GM18499 (cell line): ENCODE measurements around the gene TFF1.
"Not testable (repeated sequence)": the region's sequence is repeated elsewhere in the genome, so short reads cannot be mapped to it uniquely, and the experiment has no call there.

ENCODE experiments used
- ATAC-seq: cut with Tn5 transposase; IDR thresholded peaks from one replicate; pipeline ENCODE4 v1.9.1; 2021; ENCODE audit warnings: moderate number of reproducible peaks; ENCODE audit not compliant: insufficient read depth, unreplicated experiment

Gene TFF1

GRCh38 chr21:42366292-42367010, at the start of gene TFF1:
TFF1 (minus strand) TSS chr21:42366535; CDS start chr21:42366495, 40 bp downstream.
- ATAC-seq = no peak

DNA sequence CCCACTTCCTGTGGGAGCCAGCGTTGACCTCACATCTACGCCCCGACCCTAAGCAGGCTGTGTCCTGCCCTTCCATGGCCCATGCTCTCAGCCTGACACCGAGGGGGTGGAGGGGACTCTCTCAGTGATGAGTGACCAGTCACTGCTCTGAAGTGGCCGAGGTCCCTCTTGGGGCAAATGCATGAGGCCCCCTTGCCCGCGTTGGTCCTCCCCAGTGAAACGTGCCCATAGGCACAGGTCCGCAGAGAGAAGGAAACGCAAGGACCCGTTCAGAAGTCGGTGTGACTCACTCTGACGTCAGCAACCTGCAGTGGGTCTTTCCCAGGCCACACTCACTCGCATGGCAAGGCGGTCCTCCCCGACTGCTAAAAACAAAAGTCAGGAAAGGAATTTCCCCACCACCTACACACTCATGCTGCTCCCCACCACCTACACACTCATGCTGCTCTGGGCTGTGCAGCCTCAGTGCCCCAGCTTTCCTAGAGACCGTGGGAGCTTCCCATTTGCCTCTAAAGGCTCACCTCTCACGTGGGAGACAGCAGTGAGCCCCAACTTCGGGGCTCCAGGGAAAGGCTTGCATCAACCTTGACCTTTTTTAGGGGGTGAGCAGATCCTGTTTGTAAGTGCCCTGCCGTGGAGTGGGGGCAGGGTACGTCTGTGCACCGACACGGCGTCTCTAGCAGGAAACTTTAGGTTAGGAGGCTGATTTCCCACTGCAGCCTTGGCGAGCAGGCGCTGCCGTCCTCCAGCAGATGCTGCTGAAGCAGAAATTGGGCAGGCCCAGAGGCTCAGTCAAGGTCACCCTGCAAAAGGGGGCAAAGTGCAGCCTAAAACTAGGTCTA, 48.8 kb upstream of the TFF1 start:
- peak; percentile 59 for ATAC-seq

- no peak for ATAC-seq
Observed at GRCh38 chr21:42414553-42414927, 48.2 kb upstream of the TFF1 start.

DNA sequence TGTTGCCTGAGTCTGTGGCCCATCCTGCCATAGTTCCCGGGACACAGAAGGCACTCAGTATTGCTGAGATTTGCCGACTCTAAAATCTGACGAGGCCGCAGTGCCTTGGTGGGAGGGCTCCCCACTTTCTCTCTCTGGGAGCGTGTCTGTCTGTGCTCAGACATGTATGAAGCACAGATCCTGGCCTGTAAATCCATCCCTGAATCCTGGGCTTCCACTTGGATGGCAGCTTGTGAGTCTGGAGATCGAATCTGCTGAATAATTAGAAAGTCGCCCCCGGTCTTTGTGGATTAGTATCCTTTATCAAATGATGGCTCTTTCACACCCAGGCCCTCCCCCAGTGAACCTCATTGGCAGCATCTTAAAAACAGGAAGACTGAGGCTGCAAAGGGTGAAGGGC, 47.7 kb upstream of the TFF1 start:
- no peak for ATAC-seq

DNA sequence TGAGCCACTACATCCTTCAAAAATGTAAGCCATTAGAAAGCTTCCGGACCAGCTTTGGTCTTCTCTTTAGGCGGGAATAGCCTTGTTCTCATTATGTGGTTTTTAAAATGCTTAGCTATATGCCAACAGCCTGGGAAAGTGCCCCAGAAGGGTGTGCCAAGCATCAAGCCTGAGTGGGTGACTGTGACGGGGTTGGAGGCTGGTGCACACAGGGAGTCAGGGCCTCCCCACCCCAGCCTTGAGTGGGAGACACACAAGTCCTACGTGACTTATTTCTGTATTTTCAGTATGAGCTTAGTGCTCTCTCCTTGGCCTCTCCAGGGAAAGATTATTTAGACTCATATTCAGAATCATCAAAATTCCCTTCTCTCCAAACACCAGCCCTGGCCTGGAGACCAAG, 47.2 kb upstream of the TFF1 start:
- no peak for ATAC-seq

- ATAC-seq = no peak
Observed at GRCh38 chr21:42413093-42413492, 46.8 kb upstream of the TFF1 start.

DNA sequence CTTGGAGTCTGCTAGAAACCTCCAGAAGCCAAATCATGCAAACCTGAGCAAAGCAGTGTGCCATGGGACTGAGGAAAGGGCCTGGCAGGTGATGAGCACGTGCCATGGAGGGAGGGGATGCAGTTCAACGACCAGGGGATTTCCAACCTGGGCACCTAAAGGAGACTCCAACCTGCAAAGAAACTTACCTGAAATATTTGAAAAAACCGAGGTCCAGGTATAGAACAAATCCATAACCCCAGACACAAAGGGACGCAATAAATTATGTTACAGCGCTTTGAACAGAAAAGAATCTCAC, 46.2 kb upstream of the TFF1 start:
- no peak for ATAC-seq

GRCh38 chr21:42411891-42412635, 45.7 kb upstream of the TFF1 start:
- ATAC-seq = no peak

- no peak for ATAC-seq
Observed at GRCh38 chr21:42411197-42411869, 45.0 kb upstream of the TFF1 start.

GRCh38 chr21:42409366-42409765, 43.0 kb upstream of the TFF1 start:
- ATAC-seq = no peak

DNA sequence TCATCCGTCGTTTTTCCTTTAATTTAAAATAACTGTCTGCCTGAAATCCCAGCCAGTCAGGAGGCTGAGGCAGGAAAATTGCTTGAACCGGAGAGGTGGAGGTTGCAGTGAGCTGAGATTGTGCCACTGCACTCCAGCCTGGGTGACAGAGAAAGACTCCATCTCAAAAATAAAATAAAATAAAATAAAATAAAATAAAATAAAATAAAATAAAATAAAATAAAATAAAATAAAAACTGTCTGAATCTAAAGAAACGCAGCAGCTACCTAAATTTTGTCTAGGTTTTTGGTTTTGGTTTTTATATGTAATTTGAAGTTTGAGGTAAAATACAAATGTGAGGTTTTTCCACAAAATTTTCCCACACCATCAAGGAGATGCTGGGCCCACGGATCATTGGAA, 42.4 kb upstream of the TFF1 start:
- not testable (repeated sequence) for ATAC-seq

- no peak for ATAC-seq
Observed at GRCh38 chr21:42407476-42407875, 41.1 kb upstream of the TFF1 start.

GRCh38 chr21:42406866-42407265, 40.5 kb upstream of the TFF1 start:
- no peak for ATAC-seq

DNA sequence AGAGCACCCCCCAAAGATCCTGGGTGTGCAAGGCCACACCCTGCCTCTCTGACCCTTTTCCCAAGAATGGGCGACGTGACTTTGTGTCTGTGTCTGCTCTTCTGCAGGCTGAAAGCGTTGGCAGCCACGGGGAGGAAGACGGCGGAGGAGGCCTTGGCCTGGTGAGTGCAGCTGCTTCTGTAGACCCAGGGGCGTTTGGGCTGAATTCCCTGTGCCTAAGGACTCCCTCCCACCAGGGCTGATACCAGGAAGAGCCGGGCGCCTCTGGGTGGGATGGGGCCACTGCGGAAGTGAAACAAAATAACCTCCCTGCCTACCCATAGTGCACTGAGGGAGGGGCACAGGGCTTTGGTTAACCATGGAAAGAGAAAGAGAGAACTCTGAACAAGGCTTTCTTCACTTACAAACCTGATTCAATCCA, 39.9 kb upstream of the TFF1 start:
- no peak for ATAC-seq

DNA sequence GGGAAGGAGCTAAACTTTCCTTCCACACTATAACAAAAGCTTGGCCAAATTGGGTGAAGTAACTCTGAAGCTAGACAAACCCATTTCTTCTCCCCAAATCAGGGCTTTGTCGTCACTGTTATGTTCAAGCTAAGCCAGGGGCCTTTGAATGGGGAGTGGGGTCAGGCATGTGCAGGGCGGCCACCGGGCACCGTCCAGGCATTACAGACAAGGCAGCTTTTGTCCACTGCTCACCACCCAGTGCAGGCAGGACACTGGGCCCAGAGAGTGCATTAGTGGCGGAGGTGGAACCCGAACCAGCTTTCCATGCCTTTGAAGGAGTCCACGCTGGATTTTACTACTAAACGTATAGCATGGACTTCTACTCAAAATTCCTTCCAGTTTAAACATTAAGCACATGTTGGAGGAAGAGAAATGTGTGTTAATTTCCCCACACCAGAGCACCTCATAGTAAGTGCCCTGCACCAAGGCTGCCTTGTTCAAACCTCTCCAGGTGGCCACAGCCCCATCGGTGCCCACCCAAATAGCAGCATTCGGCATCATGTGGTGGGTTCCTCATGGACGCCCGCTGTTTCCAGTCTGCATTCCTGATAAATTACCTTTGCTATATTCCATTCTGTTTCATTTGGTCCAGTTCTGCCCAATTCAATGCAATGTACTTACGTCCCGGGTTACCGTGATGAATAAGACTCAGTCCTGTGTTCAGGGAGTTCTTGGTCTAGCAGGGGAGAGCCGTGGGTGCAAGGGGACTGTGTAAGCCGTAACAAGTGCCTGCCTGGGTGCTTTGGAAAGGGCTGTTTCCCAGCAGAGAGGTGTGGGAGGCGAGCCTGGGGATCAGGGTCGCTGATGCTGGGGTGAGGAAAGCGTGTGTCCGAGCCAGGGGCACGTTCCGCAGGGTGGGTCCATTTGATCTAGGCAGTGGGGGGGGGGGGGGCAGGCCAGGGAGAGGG, 39.0 kb upstream of the TFF1 start:
- no peak for ATAC-seq

GRCh38 chr21:42404539-42404938, 38.2 kb upstream of the TFF1 start:
- no peak for ATAC-seq

GRCh38 chr21:42403611-42404231, 37.4 kb upstream of the TFF1 start, which contains the start of gene UBASH3A:
UBASH3A (plus strand) TSS chr21:42403902; CDS start chr21:42403946, 44 bp downstream.
- no peak for ATAC-seq

DNA sequence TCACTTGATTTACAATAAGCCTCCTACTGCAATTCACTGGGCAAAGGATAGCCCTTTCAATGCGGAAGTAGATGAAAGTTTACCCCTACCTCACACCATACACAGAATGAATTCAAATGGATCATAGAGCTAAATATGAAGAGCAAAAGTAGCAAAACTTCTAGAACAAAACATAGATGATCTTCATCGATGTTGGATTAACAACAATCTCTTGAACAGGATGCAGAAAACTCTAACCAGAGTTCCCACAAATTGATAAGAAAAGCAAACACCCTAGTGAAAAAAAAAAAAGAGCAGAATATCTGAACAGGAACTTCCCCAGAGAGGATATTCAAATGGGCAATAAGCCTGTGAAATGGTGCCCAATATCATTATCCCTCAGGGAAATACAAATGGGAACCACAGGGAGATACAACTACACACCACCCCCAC, 35.5 kb upstream of the TFF1 start:
- no peak for ATAC-seq

DNA sequence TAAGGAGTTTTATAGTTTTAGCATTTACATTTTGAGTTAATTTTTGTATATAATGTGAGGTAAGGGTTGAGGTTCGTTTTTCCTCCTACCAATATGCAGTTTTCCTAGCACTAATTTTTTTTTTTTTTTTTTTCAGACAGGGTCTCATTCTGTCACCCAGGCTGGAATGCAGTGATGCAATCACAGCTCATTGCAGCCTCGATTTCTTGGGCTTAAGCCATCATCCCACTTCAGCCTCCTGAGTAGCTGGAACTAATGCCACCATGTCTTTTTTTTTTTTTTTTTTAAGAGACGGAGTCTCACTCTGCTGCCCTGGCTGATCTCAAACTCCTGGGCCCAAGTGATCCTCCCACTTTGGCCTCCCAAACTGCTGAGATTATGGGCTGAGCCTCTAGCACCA, 34.8 kb upstream of the TFF1 start:
- ATAC-seq = no peak
